DLD1 (cell line): ENCODE data around the gene BCL2L1.

Experiments
- in situ Hi-C: cut with HindIII; loops from 2 replicates; pipeline ENCODE4 v1.10.0; 2017; ENCODE audit warnings: low sequenced_read_pairs

BCL2L1 gene

DNA sequence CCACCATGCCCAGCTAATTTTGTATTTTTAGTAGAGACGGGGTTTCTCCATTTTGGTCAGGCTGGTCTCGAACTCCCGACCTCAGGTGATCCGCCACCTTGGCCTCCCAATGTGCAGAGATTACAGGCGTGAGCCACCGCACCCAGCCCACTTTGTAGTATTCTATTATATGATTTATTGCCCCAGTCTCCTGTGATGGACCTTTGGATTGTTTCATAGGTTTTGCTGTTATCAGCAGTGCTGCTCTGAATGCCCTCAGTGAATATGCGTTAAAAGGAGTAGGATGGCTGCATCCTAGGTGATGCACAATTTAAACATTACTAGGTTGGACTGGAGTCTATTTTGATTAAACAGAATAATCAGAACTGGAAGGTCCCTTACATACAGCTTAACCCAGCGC, 107.3 kb downstream of the BCL2L1 start:
- in situ Hi-C loops = no loop called here
